ENCODE data around the gene ZNF595.
"Not testable (repeated sequence)": the region's sequence is repeated elsewhere in the genome, so short reads cannot be mapped to it uniquely, and the experiment has no call there.

ZNF595 gene

GRCh38 chr4:112771-113170 lies 59.6 kb downstream of the ZNF595 start:
- no peak for TF ChIP-seq CTCF (IDR thresholded peaks at IDR 0.05; ENCODE audit: low read depth, low read length)

GRCh38 chr4:113732-114131 lies 60.6 kb downstream of the ZNF595 start:
- no peak for TF ChIP-seq CTCF (IDR thresholded peaks at IDR 0.05; ENCODE audit: low read depth, low read length)
- no peak for DNase-seq (ENCODE audit: extremely low read depth, low read depth)

More at GRCh38 chr4:112771-113170, 59.6 kb downstream of the ZNF595 start:
- no peak for DNase-seq (ENCODE audit: extremely low read depth, low read depth)

GRCh38 chr4:114149-114548 lies 61.0 kb downstream of the ZNF595 start:
- TF ChIP-seq CTCF (IDR thresholded peaks at IDR 0.05; ENCODE audit: low read depth, low read length), result no peak
- DNase-seq (ENCODE audit: extremely low read depth, low read depth), result no peak

- DNase-seq (ENCODE audit: extremely low read depth, low read depth), result no peak
- TF ChIP-seq CTCF (IDR thresholded peaks at IDR 0.05; ENCODE audit: low read depth, low read length), result no peak
Measured at GRCh38 chr4:116499-116898, 63.4 kb downstream of the ZNF595 start.

- no peak for DNase-seq (ENCODE audit: extremely low read depth, low read depth)
- no peak for TF ChIP-seq CTCF (IDR thresholded peaks at IDR 0.05; ENCODE audit: low read depth, low read length)
Measured at GRCh38 chr4:120616-121015, 67.5 kb downstream of the ZNF595 start.

GRCh38 chr4:121408-122084 lies 68.4 kb downstream of the ZNF595 start:
- no peak for DNase-seq (ENCODE audit: extremely low read depth, low read depth)
- TF ChIP-seq CTCF (IDR thresholded peaks at IDR 0.05; ENCODE audit: low read depth, low read length), result no peak

- DNase-seq (ENCODE audit: extremely low read depth, low read depth), result not testable (repeated sequence)
Measured at GRCh38 chr4:123922-124274, 70.8 kb downstream of the ZNF595 start.

All from AG09319 (cell line).